Renal cortical epithelial cell (primary cell): ENCODE results near the gene MYPN. TPM values are rescaled to one million over a fixed set of nuclear protein-coding genes. Genes with fewer than 3 reads are reported as not detected.
"Not testable (repeated sequence)": the region's sequence is repeated elsewhere in the genome, so short reads cannot be mapped to it uniquely, and the experiment has no call there.

Experiments used
- DNase-seq: peaks from one replicate; pipeline ENCODE4 v3.0.0-alpha.2; 2011; ENCODE audit warnings: low read depth
- total RNA-seq: library from RNA; depleted of rRNA; stranded (reverse); fragments of >200 nt; gene quantifications from 2 replicates; pipeline ENCODE4 v1.2.3, GENCODE V29; 2014

Gene MYPN
- total RNA-seq, 1 donor from 2014 or later = not detected

GRCh38 chr10:68224810-68225209, 115.5 kb downstream of the MYPN start:
- DNase-seq = peak; percentile 36

GRCh38 chr10:68230268-68230667, 121.0 kb downstream of the MYPN start:
- DNase-seq = no peak

GRCh38 chr10:68231106-68231816, 122.0 kb downstream of the MYPN start:
- peak; percentile 21 for DNase-seq

GRCh38 chr10:68231817-68232251, 122.5 kb downstream of the MYPN start, which contains the start of gene ATOH7:
ATOH7 (minus strand) TSS chr10:68232113; CDS start chr10:68231677, 436 bp downstream.
- no peak for DNase-seq

GRCh38 chr10:68233046-68233445, 123.8 kb downstream of the MYPN start:
- DNase-seq = no peak

GRCh38 chr10:68235111-68235510, 125.8 kb downstream of the MYPN start:
- peak; percentile 35 for DNase-seq

GRCh38 chr10:68235581-68235980, 126.3 kb downstream of the MYPN start:
- no peak for DNase-seq

GRCh38 chr10:68237173-68237572, 127.9 kb downstream of the MYPN start:
- no peak for DNase-seq

- DNase-seq = no peak
Measured at GRCh38 chr10:68238371-68238770, 129.1 kb downstream of the MYPN start.

GRCh38 chr10:68239069-68239468, 129.8 kb downstream of the MYPN start:
- no peak for DNase-seq

GRCh38 chr10:68239596-68240150, 130.4 kb downstream of the MYPN start:
- DNase-seq = peak; percentile 55

- DNase-seq = no peak
Measured at GRCh38 chr10:68242051-68242450, 132.8 kb downstream of the MYPN start.

GRCh38 chr10:68246397-68246796, 137.1 kb downstream of the MYPN start:
- DNase-seq = not testable (repeated sequence)

- no peak for DNase-seq
Measured at GRCh38 chr10:68247931-68248330, 138.6 kb downstream of the MYPN start.

GRCh38 chr10:68249297-68249696, 140.0 kb downstream of the MYPN start:
- DNase-seq = no peak

GRCh38 chr10:68251151-68251550, 141.9 kb downstream of the MYPN start:
- DNase-seq = no peak

GRCh38 chr10:68251625-68252495, 142.6 kb downstream of the MYPN start:
- no peak for DNase-seq

GRCh38 chr10:68253346-68253745, 144.1 kb downstream of the MYPN start:
- no peak for DNase-seq

GRCh38 chr10:68261132-68261856, 152.0 kb downstream of the MYPN start:
- DNase-seq = peak; percentile 77
